G401 (cell line): ENCODE measurements around the gene GABRA4. TPM values are rescaled to one million over a fixed set of nuclear protein-coding genes. Genes with fewer than 3 reads are reported as not detected.

ENCODE experiments used
- DNase-seq: peaks from one replicate; pipeline ENCODE4 v3.0.0-alpha.2; 2015; ENCODE audit warnings: low spot score
- in situ Hi-C: cut with HindIII; loops from 2 replicates; pipeline ENCODE4 v1.10.0; 2016; ENCODE audit warnings: low sequenced_read_pairs, mixed read lengths
- total RNA-seq: library from RNA; depleted of rRNA; stranded (reverse); fragments of >200 nt; shearing (Covaris generic); gene quantifications from 2 replicates; pipeline ENCODE4 v1.2.3, GENCODE V29; 2014

Gene GABRA4
- total RNA-seq, 1 experiment from 2014 or later, result not detected

DNA sequence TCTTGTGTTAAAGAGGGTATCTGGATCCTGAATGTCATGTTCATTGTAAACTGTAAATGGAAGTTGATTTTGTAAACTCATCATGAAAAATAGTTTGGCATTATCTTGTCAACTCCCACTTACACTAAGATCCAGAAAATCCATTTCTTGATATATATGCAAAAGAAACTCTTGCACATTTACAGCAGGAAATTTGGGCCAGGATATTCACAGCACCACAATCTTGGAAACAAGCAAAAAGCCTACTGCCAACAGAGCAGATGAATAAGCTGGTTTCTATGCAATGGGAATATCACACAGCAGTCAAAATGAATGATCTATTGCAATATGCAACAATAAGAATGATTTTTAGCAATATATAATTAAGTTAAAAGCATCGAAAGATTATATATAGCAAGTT, 8.6 kb downstream of the GABRA4 start:
- in situ Hi-C loops, result no loop called here
- no peak for DNase-seq

DNA sequence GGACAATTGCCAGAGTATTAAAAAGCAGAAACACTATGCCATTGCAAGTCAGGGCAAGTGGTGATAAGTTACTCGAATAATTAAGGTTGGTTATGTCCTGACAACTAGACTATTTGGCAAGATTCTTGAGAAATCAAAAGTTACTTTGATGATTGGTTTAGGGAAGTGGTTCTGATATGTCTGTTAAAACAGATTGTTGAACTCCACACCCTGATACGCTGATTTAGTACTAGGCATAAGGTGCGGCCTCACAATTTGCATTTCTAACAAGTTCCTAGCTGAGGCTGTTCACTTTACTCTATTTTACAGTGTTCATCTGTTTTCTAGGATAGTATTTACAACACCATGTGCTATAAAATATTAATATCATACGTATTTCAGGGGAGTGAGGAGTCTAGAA, 12.5 kb downstream of the GABRA4 start:
- in situ Hi-C loops, result no loop called here
- no peak for DNase-seq

DNA sequence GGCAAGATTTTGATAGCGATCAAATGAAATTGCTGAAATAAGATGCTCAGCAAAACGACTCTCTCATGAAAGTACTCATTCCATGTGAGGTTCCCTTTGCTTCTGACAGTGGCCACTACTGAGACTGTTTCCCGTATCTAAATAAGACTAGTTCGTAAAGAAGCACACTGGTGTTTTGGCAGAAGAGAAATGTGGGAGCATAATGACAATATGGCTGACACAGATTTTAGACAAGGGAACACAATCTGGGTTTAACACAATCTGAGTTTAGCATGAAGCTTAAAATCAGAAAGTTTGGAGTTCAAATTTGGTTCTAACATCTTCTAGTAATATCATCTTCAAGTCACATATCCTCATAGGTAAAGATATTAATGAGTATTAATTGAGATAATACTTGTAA, 13.7 kb downstream of the GABRA4 start:
- DNase-seq, result no peak
- in situ Hi-C loops, result no loop called here

DNA sequence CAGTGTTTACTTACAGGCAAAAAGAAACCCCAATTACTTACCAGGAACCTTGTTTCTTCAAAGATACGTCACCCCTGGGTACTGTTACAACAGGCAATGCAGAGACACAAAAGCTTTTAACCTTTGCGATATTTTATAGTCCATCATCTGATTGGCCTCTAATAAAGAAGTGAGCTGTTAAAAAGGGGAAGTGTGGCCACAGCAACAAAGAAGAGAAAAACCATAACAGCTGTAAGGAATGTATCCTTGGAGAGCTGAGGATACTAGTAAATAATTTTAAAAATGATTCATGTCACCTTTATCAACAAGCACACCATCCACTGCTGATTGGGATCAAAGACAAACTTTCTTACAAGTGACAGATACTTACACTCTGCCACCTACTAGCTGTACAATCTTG, 14.1 kb downstream of the GABRA4 start:
- in situ Hi-C loops, result no loop called here
- no peak for DNase-seq

DNA sequence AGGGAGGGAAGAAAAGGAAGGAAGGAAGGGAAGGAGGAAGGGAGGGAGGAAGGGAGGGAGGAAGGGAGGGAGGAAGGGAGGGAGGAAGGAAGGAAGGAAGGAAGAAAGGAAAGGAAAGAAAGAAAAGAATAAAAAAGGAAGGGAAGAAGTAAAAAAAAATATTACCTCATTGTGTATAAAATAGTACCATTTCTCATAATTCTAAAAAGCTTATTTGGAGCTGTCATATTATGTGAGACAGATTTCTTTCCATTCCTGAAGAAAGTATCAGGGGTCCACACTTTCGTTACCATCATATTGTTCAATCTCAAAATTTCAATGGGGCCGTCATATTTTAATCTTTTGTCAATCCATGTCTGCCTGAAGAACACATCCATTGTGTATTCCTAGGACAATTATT, 16.1 kb downstream of the GABRA4 start:
- in situ Hi-C loops, result no loop called here
- no peak for DNase-seq

GRCh38 chr4:46975812-46976553, 17.4 kb downstream of the GABRA4 start:
- no peak for DNase-seq
- in situ Hi-C loops, result no loop called here

DNA sequence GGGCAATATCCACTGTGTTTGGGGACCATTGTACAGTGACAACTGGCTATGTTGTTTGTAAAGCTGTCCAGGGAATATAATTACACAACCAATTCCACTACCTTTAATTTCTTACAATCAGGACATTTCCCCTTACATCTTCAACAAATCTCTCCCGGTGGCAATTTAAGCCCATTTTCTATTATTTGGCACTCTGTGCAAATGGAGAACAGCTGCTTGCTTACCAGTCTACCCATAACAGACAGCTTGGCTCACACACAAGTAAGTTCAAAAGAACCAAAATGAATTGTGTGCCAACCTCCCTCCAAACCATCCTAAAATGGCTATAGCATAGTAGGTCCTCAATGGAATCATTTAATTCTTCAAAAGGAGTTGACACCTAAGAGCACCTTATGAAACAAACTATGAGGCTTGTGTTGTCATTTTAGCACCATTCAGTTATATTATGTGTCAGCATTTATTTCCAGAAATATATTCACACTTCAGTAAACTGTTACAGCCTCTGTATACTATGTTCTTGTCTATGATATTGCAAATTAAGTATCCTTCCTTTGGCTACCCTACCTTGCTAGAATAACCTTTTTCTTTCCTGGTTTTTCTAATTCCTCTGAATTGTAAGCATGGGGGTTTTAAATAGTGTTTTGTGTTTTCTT, 18.4 kb downstream of the GABRA4 start:
- DNase-seq, result no peak
- in situ Hi-C loops, result no loop called here

DNA sequence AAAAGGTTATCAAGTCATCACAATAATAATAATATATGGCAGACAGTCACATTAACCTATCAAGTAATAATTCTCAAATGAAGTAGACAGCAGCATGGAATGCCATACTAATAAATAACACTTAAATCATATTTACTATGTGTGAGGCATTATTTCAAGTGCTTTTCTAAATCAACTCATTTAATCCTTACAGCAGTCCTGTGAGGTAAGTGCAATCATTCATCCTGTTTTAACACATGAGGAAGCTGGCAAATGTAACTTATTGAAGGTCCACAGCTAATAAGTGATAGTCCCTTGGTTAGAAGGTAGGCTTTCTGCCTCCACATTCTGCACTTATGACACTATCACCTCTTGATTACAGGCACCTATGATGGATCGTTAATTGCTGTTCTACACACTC, 24.5 kb downstream of the GABRA4 start:
- DNase-seq, result no peak
- in situ Hi-C loops, result no loop called here

DNA sequence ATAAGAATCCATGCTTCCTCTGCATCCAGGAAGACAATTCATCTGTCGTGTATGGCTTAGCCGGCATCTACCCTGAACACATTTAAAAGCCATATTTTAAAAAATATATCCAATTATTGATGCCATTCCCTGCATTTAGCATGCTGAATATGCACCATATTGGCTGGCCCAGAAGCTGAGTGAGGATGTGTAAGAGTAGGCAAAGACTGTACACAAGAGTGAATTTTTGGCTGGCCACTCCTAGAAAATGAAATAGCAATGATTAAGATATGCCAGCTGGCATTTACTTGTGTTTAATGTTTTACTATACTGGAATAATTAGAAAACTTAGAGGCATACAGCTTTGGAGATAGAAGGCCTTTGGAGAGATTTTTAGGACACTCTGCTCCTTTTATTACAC, 25.8 kb downstream of the GABRA4 start:
- in situ Hi-C loops, result no loop called here
- no peak for DNase-seq

- DNase-seq, result no peak
- in situ Hi-C loops, result no loop called here
Measured at GRCh38 chr4:46958742-46959488, 34.5 kb downstream of the GABRA4 start.

GRCh38 chr4:46956451-46956850, 36.9 kb downstream of the GABRA4 start:
- DNase-seq, result no peak
- in situ Hi-C loops, result no loop called here

DNA sequence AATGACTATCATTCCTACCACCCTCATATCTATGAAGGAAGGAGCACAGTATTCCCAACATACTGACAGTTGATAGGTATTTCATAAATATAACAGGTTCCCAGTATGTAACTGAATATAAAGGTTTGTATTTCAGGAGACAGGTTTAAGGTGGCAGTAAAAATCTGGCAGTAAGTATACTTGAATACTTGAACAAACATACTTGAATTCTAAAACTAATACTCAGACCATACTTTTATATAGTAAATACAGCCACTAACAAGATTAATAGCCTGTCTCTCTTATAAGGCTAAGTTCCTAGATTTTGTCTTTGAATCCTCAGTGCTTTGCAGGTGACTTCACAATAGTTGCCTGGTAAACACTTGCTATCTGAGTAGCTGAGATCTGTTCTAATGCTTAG, 37.8 kb downstream of the GABRA4 start:
- no peak for DNase-seq
- in situ Hi-C loops, result no loop called here

GRCh38 chr4:46954643-46955042, 38.7 kb downstream of the GABRA4 start:
- no peak for DNase-seq
- in situ Hi-C loops, result no loop called here

GRCh38 chr4:46953564-46953963, 39.8 kb downstream of the GABRA4 start:
- in situ Hi-C loops, result no loop called here
- no peak for DNase-seq

DNA sequence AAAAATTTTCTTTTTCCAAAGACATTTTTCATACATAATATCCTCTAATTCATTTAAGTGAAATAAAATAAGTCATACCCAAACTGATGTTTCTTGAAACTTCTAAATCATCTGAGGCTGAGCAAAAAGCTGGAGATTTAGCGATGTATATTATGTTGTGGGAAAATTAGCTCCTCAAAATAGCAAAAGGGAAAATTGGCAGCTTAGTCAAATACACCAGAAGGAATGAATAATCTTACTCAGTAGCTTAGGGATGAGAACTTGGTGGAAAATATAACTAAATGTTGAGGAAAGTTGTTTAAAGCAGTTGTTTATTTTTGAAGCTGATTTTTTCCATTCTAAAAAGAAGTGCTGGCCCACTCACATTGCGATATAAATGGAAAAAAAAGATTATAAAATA, 40.9 kb downstream of the GABRA4 start:
- DNase-seq, result no peak
- in situ Hi-C loops, result no loop called here

- in situ Hi-C loops, result no loop called here
- no peak for DNase-seq
Measured at GRCh38 chr4:46950826-46951225, 42.6 kb downstream of the GABRA4 start.

DNA sequence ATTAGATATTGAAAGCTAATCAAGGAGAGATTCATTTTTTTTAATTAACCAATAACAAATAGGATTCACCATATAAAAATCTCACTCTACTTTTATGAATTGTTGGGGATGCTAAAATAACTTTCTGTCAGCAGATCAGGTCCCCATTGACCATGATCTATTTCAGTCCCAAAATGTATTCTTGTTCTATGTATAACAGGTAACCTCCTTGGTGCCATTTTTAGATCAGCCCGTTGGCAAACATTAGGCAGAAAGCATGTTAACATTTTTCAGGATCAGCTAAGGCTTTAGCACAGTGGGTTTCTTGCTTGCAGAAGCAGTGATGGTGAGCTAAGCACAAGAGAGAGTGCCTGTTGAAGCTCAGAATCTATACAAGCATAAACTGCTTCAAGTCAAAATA, 43.6 kb downstream of the GABRA4 start:
- no peak for DNase-seq
- in situ Hi-C loops, result no loop called here

DNA sequence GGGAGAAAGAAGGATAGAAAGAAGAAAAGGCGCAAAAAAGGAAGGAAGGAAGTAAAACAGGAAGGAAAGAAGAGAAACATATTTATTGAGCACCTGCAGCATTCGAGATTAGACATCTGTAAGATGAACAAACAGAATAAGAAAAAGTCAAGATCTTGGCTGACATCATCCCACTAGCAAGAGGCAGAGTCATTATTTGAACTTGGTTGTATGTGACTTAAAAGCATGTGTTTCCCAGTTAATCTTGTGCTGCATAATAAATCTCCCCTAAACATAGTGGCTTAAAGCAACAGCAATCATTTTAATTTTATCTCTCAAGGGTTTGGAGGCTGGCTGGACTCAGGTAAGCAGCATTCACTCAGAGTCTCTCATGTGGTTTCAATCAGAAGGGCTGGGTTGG, 45.8 kb downstream of the GABRA4 start:
- no peak for DNase-seq
- in situ Hi-C loops, result no loop called here

DNA sequence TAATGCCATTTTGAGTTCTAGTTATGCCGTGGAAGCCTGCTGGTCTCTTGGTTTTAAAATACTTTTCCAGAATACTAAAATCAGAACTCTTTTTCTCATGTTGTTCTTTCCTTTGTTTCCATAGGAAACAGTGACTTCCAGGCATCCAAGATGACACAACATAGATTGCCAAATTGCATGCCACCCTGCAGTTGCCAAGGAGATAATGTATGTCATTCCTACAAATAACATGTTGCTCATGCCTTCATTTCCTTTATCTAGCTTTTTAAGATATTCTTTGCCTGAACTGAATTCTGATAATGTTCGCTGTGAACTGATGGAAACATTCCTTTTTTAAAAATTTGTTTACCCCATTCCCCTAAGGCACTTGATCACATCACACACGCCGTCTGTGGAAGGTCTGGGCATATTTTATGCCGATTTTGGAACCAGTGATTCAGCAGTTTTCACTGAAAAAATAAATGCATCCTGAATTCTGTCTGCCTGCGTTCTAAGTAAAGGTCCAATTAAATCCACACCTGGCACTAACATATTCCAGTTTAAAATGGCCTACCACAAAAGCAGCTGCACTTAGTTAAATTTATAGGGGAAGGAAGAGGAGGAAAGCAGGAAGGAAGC, 46.4 kb downstream of the GABRA4 start:
- in situ Hi-C loops, result no loop called here
- DNase-seq, result no peak

- in situ Hi-C loops, result no loop called here
- DNase-seq, result no peak
Measured at GRCh38 chr4:46945062-46945461, 48.3 kb downstream of the GABRA4 start.
